IPS-15b (cell line): Measurements from ENCODE around the gene SEBOX.
A peak's percentile ranks its signal among the peaks of the same experiment; 100 is the strongest.

Source experiments
- H3K27me3 ChIP-seq: one replicate; pipeline ENCODE4 v1.6.1; 2013; ENCODE audit warnings: low read length; ENCODE audit not compliant: control insufficient read depth, insufficient read depth
- H3K36me3 ChIP-seq: one replicate; pipeline ENCODE4 v1.6.1; 2013; ENCODE audit warnings: low read length; ENCODE audit not compliant: control insufficient read depth, insufficient read depth
- H3K4me1 ChIP-seq: one replicate; pipeline ENCODE4 v1.6.1; 2013; ENCODE audit warnings: mild to moderate bottlenecking, low read length; ENCODE audit not compliant: control insufficient read depth, insufficient read depth
- H3K4me3 ChIP-seq: one replicate; pipeline ENCODE4 v1.5.1; 2013; ENCODE audit warnings: low read depth, low read length
- H3K9ac ChIP-seq: one replicate; pipeline ENCODE4 v1.6.1; 2013; ENCODE audit warnings: low read depth, mild to moderate bottlenecking, low read length
- H3K9me3 ChIP-seq: one replicate; pipeline ENCODE4 v1.6.1; 2013; ENCODE audit warnings: mild to moderate bottlenecking, low read length; ENCODE audit not compliant: control insufficient read depth, insufficient read depth

SEBOX gene, protein sequence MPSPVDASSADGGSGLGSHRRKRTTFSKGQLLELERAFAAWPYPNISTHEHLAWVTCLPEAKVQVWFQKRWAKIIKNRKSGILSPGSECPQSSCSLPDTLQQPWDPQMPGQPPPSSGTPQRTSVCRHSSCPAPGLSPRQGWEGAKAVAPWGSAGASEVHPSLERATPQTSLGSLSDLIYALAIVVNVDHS

DNA sequence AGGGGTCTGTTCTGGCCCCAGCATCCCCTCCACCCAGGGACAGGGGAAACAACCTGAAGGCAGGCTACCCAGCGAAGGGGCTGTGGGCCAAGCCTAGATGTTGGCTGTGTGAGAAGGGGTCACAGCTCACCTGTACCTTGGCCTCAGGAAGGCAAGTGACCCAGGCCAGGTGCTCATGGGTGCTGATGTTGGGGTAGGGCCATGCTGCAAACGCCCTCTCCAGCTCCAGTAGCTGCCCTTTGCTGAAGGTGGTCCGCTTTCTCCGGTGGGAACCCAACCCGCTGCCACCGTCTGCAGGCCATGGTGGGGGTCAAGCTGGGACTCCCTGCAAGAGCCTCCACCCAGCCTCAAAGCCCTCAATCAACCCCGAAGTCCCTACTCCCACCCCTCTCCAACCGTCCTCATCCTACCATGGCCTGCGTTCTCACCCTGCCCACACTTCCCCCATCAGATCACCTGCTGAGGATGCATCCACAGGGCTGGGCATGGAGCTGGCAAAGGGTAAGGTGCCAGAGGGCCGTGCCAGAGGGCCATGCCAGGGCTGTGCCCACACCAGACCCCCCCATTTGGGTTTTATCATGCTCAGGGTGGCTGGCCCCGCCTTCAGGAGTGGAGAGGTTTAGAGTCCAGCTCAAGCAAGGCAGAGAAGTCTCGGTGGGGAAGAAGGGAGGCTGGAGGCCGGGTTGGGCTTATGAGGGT is at the start of gene SEBOX:
SEBOX (minus strand) TSS at position 535 of the 699 bp plus-strand sequence; CDS start at position 487, 48 bp downstream.
- no peaks in the 10 kb centered on the region for H3K4me1 ChIP-seq
- H3K27me3 ChIP-seq = no peaks in the 10 kb centered on the region
- no peak within 1 kb of the TSS for H3K9ac ChIP-seq
- no peak within 1 kb of the TSS for H3K4me3 ChIP-seq
- peaks cover 9% of the 10 kb centered on the region for H3K36me3 ChIP-seq
- no peaks in the 10 kb centered on the region for H3K9me3 ChIP-seq

DNA sequence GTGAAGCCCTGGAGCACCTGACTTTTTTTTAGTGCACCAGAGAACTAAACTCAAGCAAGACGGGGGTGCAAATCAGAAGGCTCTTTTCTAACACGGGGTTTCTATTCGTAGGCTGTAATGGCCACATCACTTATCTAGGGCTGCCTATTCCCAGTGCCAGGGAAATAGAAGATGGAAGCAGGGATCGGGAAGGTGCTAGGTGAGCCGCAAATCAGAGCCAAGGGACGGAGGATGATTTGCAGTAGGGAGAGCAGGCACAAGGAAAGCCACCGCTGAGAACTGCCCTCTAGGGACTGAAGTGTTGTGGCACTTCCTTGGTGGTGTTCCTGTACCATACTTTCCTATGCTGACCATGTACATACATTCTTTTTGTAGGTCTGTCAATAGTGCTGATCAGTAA is 48.8 kb upstream of the SEBOX start:
- H3K36me3 ChIP-seq = no peaks in the 10 kb centered on the region
- no peak overlapping the region for H3K4me3 ChIP-seq
- peaks cover 47% of the 10 kb centered on the region for H3K27me3 ChIP-seq
- peaks cover 11% of the 10 kb centered on the region for H3K4me1 ChIP-seq
- no peak overlapping the region for H3K9ac ChIP-seq
- H3K9me3 ChIP-seq = no peaks in the 10 kb centered on the region

DNA sequence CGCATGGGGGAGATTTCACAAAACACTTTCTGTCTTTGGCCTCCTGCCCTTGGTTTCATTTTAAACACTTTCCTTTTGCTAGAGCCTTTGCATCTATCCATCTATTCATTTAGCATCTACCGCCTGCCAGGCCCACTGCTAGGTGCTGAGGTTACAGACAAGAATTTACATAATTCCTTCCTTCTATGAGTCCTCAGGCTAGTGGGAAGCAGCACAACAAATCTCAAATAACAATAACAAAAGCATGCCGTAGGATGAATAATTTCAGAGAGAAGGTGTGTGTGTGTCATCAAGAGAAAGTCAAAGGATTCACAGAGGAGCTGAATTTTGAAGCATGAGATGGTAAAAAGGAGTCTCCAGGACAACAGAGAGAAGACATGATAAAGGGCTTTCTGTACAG is 47.1 kb upstream of the SEBOX start:
- Histone ChIP-seq H3K9me3 (no peaks in the 10 kb centered on the region), H3K27me3 (peaks cover 40% of the 10 kb centered on the region), H3K9ac (no peak overlapping the region), H3K4me3 (no peak overlapping the region), H3K36me3 (no peaks in the 10 kb centered on the region), H3K4me1 (peaks cover 28% of the 10 kb centered on the region)

DNA sequence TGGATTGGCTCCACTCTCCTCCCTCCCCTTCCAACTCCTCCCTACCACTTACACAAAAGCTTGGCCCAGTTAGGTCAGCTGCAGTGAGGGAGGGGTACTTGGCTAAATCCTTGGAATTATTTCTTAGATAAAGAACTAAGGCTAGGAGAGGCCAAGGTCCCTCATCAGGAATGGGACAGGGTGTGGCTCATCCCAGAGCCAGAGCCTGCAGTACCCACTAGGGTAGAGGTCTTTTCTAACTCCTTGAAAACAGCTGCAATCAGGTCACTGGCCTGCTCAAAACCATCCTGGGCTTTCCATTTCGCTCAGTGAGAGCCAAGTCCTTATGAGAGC is 42.9 kb upstream of the SEBOX start:
- Histone ChIP-seq H3K9me3 (no peaks in the 10 kb centered on the region), H3K27me3 (peaks cover 40% of the 10 kb centered on the region), H3K9ac (no peak overlapping the region), H3K36me3 (no peaks in the 10 kb centered on the region), H3K4me1 (peaks cover 47% of the 10 kb centered on the region), H3K4me3 (peak overlapping the region; percentile 19)

DNA sequence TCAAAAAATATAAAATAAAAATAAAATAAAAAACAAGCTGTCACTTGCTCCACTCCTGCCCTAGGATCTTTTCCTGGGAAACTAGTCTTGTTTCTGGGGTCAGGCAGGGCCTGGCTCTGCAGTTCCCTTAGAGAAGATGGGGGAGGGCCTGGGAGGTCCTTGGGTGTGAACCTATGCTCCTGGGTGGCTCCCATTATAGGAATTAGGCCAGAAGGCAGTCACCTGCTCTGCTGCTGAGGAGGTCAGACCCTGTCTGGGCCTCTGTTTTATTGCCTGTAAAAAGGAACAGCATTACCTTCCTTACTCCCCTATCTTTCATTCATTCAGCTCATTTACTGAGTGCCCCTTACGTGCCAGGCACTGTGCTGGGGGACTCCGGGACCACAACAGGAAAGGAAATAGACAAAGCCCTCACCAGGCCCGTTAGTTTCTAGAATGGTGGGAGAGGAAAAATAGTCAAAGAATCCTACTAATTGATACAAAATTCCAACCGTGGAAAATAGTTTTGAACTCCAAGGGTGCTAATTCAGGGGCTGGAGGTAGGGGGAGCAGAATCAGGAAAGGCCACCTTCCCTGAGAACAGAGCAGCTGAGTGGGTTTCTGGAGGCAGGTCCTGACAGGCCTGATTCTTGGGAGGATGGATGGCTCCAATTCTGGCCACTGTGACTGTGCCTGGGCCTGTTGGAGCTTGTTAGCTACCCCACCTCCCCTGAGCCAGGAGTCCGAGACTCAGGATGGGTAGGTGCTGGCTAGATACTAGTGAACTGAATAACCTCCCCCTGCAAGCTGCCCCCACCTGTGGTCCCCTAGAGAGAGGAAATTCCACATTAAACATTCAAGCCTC is 42.4 kb upstream of the SEBOX start:
- H3K4me3 ChIP-seq = peak overlapping the region; percentile 13
- no peaks in the 10 kb centered on the region for H3K36me3 ChIP-seq
- peaks cover 52% of the 10 kb centered on the region for H3K4me1 ChIP-seq
- H3K27me3 ChIP-seq = peaks cover 42% of the 10 kb centered on the region
- no peak overlapping the region for H3K9ac ChIP-seq
- no peaks in the 10 kb centered on the region for H3K9me3 ChIP-seq

DNA sequence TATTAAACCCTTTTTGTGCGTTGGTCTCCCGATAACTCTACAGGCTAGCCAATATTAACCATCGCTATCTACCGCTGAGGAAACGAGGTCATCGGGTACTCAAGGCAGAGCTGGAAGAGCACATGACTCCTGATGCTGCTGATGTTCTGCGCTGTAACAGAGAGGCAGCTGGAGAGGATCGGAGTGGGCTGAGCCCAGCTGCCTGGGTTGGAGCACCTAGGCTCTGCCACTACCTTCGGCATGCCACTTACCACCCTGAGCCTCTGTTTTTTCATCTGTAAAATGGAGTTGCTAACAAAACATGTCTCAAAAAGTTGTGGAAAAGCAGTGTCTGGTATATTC is 41.4 kb upstream of the SEBOX start:
- Histone ChIP-seq H3K9ac (no peak overlapping the region), H3K4me3 (peak overlapping the region; percentile 65), H3K4me1 (peaks cover 51% of the 10 kb centered on the region), H3K27me3 (peaks cover 50% of the 10 kb centered on the region), H3K9me3 (no peaks in the 10 kb centered on the region), H3K36me3 (no peaks in the 10 kb centered on the region)

DNA sequence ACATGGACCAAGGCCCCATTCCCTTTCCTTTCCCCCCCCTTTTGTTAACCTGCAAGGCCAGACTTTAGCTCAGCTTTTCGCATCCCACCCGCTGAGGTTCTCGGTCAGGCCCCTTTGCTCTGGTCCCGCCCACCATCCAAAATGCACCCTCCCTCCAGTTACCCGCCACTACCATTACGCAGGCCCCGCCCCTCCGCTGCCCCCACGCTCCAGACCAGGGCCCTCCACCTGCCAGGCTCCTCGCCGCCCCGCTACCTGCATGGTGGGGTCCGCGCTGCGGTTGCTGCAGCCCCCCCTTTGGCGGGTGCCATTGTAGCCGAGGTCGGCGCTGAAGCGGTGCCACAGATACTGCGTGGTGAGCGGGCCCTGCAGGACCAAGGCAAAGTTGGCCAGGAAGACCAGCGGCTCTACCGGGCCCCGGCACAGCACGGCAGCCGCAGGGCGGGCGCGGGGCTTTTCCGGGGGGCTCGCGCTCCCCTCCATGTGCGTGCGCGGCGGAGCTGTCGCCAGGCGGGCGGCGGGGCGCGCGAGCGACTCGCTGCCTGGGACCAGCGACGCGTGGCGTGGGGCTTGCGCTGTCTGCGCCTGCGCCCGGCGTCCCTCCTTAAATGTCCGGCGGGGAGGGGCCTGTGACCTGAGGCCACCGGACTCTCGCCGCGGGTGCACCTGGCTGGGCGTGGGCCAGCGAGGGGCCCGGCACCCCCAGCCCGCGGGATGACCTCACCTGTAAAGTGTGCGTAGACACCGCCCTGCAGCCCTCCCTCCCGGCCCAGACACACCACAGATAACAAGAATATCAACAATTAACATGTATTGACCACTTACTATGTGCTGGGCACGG is 40.9 kb upstream of the SEBOX start, which contains the start of gene SLC46A1:
SLC46A1 (minus strand) TSS at position 581 of the 841 bp plus-strand sequence; CDS start at position 483, 98 bp downstream.
- Histone ChIP-seq H3K4me1 (peaks cover 51% of the 10 kb centered on the region), H3K36me3 (no peaks in the 10 kb centered on the region), H3K9ac (peak within 1 kb of the TSS; percentile 49), H3K9me3 (no peaks in the 10 kb centered on the region), H3K4me3 (peak within 1 kb of the TSS; percentile 65), H3K27me3 (peaks cover 50% of the 10 kb centered on the region)

DNA sequence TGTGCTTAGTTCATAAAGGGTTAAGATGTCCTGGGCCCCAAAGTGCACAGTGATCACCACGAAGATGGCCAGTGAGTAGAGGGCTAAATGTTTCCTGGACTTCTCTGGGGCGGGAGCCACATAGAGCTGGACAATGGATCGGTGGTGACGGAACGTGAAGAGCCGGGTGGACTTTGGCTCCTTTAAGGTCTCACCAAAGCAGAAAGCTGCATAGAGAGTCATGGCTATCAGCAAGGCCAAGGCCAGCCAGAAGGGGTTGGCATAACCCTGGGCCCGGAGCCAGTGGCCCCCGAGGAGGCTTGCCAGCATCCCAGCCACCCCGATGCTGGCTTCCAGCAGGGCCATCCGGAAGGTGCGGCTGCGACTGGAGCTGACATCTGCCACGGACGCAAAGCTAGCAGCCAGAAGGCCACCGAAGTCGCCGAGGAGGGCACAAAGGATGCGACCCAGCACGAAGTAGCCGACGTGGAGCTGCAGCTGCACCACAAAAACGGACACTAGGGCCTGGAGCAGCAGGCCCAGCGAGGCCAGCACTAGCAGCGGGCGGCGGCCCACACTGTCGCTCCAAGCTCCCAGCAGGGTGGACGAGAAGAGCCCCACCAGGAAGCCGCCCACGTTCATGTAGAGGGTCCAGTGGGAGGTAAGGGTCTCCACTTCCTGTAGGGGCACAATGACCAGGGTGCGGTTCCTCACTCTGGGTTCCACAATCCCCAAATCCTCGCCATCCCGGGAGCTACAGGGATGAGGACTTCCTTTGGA is 40.0 kb upstream of the SEBOX start:
- peak overlapping the region; percentile 65 for H3K4me3 ChIP-seq
- H3K4me1 ChIP-seq = peaks cover 51% of the 10 kb centered on the region
- peak overlapping the region; percentile 49 for H3K9ac ChIP-seq
- peaks cover 55% of the 10 kb centered on the region for H3K27me3 ChIP-seq
- no peaks in the 10 kb centered on the region for H3K36me3 ChIP-seq
- no peaks in the 10 kb centered on the region for H3K9me3 ChIP-seq

DNA sequence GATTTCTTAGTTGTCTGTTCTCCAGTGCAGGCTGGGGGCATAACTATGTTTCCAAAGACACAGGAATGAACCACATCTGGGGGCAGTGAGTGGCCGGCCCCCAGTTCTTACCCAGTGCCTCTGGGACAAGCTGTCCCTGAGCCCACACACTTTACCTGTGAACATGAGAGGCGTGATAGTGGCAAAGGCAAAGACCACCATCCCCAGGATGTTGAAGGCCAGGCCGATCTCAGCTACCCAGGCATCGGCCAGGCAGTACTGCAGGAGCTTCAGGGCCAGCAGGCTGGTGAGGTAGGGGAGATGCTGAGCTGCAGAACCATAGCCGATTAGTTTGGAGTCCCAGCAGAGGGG is 39.4 kb upstream of the SEBOX start:
- H3K9ac ChIP-seq = no peak overlapping the region
- H3K9me3 ChIP-seq = no peaks in the 10 kb centered on the region
- peaks cover 56% of the 10 kb centered on the region for H3K27me3 ChIP-seq
- H3K4me1 ChIP-seq = peaks cover 51% of the 10 kb centered on the region
- H3K4me3 ChIP-seq = peak overlapping the region; percentile 65
- no peaks in the 10 kb centered on the region for H3K36me3 ChIP-seq

DNA sequence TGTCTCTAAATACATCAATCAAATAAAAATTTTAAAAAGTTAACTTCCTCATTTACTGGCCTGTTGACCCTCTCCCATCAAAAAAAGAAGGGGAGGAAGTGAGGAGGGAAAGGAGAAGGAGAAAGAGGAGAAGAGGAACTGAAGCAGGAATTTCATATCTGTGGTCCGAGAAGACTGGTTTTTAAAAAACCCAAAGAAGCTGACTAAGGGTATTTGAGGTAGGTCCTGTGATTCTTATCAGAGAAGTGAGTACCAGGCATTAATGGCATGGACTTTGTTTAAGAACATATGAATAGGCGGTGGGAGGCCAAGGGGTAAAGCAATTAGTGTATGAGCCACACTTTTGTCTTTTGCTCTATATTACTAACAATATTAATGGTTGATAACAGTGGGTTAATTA is 39.0 kb upstream of the SEBOX start:
- Histone ChIP-seq H3K27me3 (peaks cover 57% of the 10 kb centered on the region), H3K9ac (no peak overlapping the region), H3K9me3 (no peaks in the 10 kb centered on the region), H3K4me3 (no peak overlapping the region), H3K4me1 (peaks cover 51% of the 10 kb centered on the region), H3K36me3 (no peaks in the 10 kb centered on the region)

DNA sequence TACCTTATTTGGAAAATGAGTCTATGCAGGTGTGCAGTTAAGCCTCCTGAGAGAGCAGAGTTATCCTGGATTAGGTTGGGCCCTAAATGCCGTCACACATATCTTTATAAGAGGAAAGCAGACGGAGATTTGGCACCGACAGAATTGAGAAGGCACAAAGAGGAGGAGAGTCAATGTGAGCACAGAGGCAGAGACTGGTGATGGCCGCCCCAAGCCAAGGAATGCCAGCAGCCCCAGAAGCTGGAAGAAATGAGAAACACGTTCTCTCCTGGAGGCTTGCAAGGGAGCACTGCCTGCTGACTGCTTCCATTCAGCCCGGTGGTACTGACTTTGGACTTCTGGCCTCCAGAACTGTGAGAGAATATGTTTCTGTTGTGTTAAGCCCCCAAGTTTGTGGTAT is 37.8 kb upstream of the SEBOX start:
- no peaks in the 10 kb centered on the region for H3K36me3 ChIP-seq
- H3K9me3 ChIP-seq = no peaks in the 10 kb centered on the region
- peaks cover 61% of the 10 kb centered on the region for H3K27me3 ChIP-seq
- peaks cover 40% of the 10 kb centered on the region for H3K4me1 ChIP-seq
- H3K9ac ChIP-seq = no peak overlapping the region
- no peak overlapping the region for H3K4me3 ChIP-seq
